Endothelial cell (in vitro differentiated cells): ENCODE measurements around the gene PAPPA2. TPM values are rescaled to one million over a fixed set of nuclear protein-coding genes. Genes with fewer than 3 reads are reported as not detected.
"Not testable (repeated sequence)": the region's sequence is repeated elsewhere in the genome, so short reads cannot be mapped to it uniquely, and the experiment has no call there.

Experiments used
- DNase-seq: peaks from one replicate; pipeline ENCODE4 v3.0.0; 2021; ENCODE audit warnings: low spot score
- H3K27ac Mint-ChIP-seq: one replicate; pipeline ENCODE4 v1.8.0; 2021; ENCODE audit warnings: mixed read lengths, inconsistent platforms; ENCODE audit not compliant: unreplicated experiment
- H3K27me3 Mint-ChIP-seq: one replicate; pipeline ENCODE4 v1.8.0; 2021; ENCODE audit warnings: mild to moderate bottlenecking, moderate library complexity, mixed read lengths, inconsistent platforms; ENCODE audit not compliant: unreplicated experiment
- H3K36me3 Mint-ChIP-seq: one replicate; pipeline ENCODE4 v1.8.0; 2021; ENCODE audit warnings: mild to moderate bottlenecking, low read depth, mixed read lengths, inconsistent platforms; ENCODE audit not compliant: unreplicated experiment
- H3K4me1 Mint-ChIP-seq: one replicate; pipeline ENCODE4 v1.8.0; 2021; ENCODE audit warnings: mild to moderate bottlenecking, mixed read lengths, inconsistent platforms; ENCODE audit not compliant: unreplicated experiment
- H3K4me3 Mint-ChIP-seq: one replicate; pipeline ENCODE4 v1.8.0; 2021; ENCODE audit warnings: mild to moderate bottlenecking, mixed read lengths, inconsistent platforms; ENCODE audit not compliant: unreplicated experiment
- H3K9me3 Mint-ChIP-seq: one replicate; pipeline ENCODE4 v1.8.0; 2021; ENCODE audit warnings: mixed read lengths, inconsistent platforms; ENCODE audit not compliant: unreplicated experiment
- CTCF ChIP-seq: fragments of 200-600 bp; sonication (generic); IDR thresholded peaks from one replicate; pipeline ENCODE4 v1.5.0; 2021; ENCODE audit warnings: antibody characterized with exemption; ENCODE audit not compliant: unreplicated experiment
- total RNA-seq: library from RNA; stranded (reverse); fragmentation: NEBNext Ultra II Directional; extraction: Animal tissue kit (Norgen Biotek cat#: 25700); gene quantifications from one replicate; pipeline ENCODE4 v1.2.1, GENCODE V29; 2021; ENCODE audit not compliant: unreplicated experiment

Gene PAPPA2
- total RNA-seq, 1 donor from 2014 or later: 0.33 TPM

- Mint-ChIP-seq H3K9me3 (no peaks in the 10 kb centered on the region), H3K27me3 (no peaks in the 10 kb centered on the region), H3K27ac (no peak overlapping the region), H3K36me3 (no peaks in the 10 kb centered on the region), H3K4me3 (no peak overlapping the region), H3K4me1 (no peaks in the 10 kb centered on the region)
- TF ChIP-seq CTCF: no peak
- no peak for DNase-seq
Observed at GRCh38 chr1:176744142-176744541, 281.2 kb downstream of the PAPPA2 start.

DNA sequence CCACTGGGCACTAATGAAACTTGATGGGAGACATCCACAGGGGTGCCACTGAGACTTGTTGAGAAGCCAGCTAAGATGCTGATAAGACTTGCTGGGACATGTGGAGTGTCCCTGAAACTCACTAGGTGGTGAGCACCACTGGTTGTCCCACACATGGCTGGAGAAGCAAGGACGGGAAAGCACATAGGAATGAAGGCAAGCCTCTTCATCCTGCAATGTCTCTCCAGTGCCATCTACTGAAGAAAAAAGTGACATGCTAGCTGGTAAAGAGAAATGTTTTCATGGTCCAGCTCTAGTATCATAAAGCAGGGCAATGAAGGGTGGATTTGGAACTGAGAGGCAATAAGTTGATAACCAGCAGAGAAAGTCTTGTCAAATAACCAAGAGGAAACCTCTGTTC, 283.0 kb downstream of the PAPPA2 start:
- H3K27me3 Mint-ChIP-seq: no peaks in the 10 kb centered on the region
- DNase-seq: no peak
- H3K27ac Mint-ChIP-seq: no peak overlapping the region
- H3K4me1 Mint-ChIP-seq: no peaks in the 10 kb centered on the region
- no peaks in the 10 kb centered on the region for H3K9me3 Mint-ChIP-seq
- no peak for TF ChIP-seq CTCF
- no peaks in the 10 kb centered on the region for H3K36me3 Mint-ChIP-seq
- H3K4me3 Mint-ChIP-seq: no peak overlapping the region

DNA sequence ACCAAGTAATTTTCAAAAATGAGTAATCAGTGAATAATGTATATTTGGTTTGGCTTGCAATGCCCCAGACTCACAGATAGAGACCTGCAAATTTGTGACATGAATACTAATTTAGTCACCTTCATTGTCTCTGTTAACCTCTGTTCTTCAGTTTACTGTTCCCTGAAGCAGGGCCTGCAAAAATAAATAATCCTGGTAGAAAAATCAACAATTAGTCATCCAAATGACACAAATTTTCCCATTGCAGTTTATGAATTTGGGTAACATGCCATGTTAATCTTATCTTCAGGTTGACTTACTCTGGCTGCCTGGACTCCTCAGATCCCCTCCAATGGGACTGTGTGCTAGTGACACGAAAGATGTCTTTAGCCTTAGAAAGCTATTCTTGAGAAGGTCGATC, 289.5 kb downstream of the PAPPA2 start:
- Mint-ChIP-seq H3K27ac (no peak overlapping the region), H3K4me1 (no peaks in the 10 kb centered on the region), H3K4me3 (no peak overlapping the region), H3K27me3 (no peaks in the 10 kb centered on the region), H3K9me3 (no peaks in the 10 kb centered on the region), H3K36me3 (no peaks in the 10 kb centered on the region)
- no peak for TF ChIP-seq CTCF
- no peak for DNase-seq

DNA sequence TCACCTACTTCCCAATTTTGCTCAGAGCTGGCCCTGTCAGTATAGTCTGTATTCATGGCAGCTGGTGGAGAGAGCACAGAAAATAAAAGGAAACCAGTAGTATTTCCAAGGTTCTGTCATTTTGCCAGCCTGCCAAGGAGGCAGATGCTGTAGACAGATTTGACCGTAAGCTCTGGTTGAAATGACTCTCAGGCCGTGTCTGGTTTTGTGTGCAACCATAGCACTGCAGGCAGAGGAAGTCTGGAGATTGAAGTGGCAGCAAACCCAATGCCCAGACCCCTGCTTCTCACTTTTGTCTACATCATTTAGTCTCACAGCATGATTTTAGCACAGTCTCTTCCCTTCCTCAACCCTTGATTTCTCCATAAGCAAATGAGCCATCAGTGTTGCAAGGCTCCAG, 291.7 kb downstream of the PAPPA2 start:
- DNase-seq: no peak
- no peak for TF ChIP-seq CTCF
- Mint-ChIP-seq H3K4me3 (no peak overlapping the region), H3K9me3 (no peaks in the 10 kb centered on the region), H3K27me3 (peaks cover 2% of the 10 kb centered on the region), H3K4me1 (no peaks in the 10 kb centered on the region), H3K27ac (no peak overlapping the region), H3K36me3 (no peaks in the 10 kb centered on the region)

DNA sequence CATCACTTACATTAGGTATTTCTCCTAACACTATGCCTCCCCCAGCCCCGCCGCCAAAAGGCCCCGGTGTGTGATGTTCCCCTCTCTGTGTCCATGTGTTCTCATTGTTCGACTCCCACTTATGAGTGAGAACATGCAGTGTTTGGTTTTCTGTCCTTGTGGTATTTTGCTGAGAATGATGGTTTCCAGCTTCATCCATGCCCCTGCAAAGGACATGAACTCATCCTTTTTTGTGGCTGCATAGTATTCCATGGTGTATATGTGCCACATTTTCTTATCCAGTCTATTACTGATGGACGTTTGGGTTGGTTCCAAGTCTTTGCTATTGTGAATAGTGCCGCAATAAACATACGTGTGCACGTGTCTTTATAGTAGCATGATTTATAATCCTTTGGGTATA, 293.8 kb downstream of the PAPPA2 start:
- not testable (repeated sequence) for H3K27me3 Mint-ChIP-seq, DNase-seq, H3K4me3 Mint-ChIP-seq, H3K36me3 Mint-ChIP-seq, H3K4me1 Mint-ChIP-seq, H3K9me3 Mint-ChIP-seq, H3K27ac Mint-ChIP-seq

DNA sequence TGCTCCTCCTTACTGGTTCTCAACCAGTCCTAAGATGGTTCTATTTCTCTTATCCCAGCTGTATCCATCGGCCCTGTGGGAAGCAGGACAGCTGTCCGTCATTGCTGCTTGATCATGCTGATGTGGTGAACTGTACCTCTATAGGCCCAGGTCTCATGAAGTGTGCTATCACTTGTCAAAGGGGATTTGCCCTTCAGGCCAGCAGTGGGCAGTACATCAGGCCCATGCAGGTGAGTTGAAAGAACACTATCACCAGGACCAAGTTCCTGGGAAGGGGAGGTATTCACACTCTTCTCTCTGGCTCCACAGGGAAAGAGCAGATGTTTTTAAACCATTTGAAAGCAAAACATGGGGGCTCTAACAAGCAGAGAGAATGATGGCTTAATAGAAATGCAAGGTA, 302.6 kb downstream of the PAPPA2 start:
- DNase-seq: no peak
- H3K27ac Mint-ChIP-seq: no peak overlapping the region
- no peaks in the 10 kb centered on the region for H3K9me3 Mint-ChIP-seq
- no peaks in the 10 kb centered on the region for H3K27me3 Mint-ChIP-seq
- H3K4me3 Mint-ChIP-seq: no peak overlapping the region
- no peaks in the 10 kb centered on the region for H3K36me3 Mint-ChIP-seq
- no peaks in the 10 kb centered on the region for H3K4me1 Mint-ChIP-seq
- TF ChIP-seq CTCF: no peak
